ENCODE measurements around the gene REEP3.
"Not testable (repeated sequence)": the region's sequence is repeated elsewhere in the genome, so short reads cannot be mapped to it uniquely, and the experiment has no call there.

The REEP3 gene

GRCh38 chr10:63631991-63632390 is 110.8 kb downstream of the REEP3 start:
- no peak for DNase-seq

GRCh38 chr10:63633677-63634487 is 112.7 kb downstream of the REEP3 start:
- no peak for DNase-seq

GRCh38 chr10:63634488-63635065 is 113.4 kb downstream of the REEP3 start:
- DNase-seq: no peak

- DNase-seq: no peak
These were observed 115.6 kb downstream of the REEP3 start for GRCh38 chr10:63636812-63637211.

GRCh38 chr10:63637901-63638327 is 116.7 kb downstream of the REEP3 start:
- no peak for DNase-seq

GRCh38 chr10:63641366-63641765 is 120.2 kb downstream of the REEP3 start:
- no peak for DNase-seq

- DNase-seq: no peak
These were observed 120.6 kb downstream of the REEP3 start for GRCh38 chr10:63641799-63642198.

- no peak for DNase-seq
These were observed 121.6 kb downstream of the REEP3 start for GRCh38 chr10:63642808-63643207.

GRCh38 chr10:63644418-63645142 is 123.4 kb downstream of the REEP3 start:
- no peak for DNase-seq

GRCh38 chr10:63645195-63645594 is 124.0 kb downstream of the REEP3 start:
- DNase-seq: no peak

GRCh38 chr10:63646491-63646890 is 125.3 kb downstream of the REEP3 start:
- no peak for DNase-seq

GRCh38 chr10:63651864-63652263 is 130.7 kb downstream of the REEP3 start:
- no peak for DNase-seq

- DNase-seq: no peak
These were observed 132.5 kb downstream of the REEP3 start for GRCh38 chr10:63653747-63654146.

GRCh38 chr10:63657761-63658160 is 136.6 kb downstream of the REEP3 start:
- DNase-seq: no peak

GRCh38 chr10:63660941-63661340 is 139.7 kb downstream of the REEP3 start:
- DNase-seq: not testable (repeated sequence)

GRCh38 chr10:63661347-63661746 is 140.1 kb downstream of the REEP3 start:
- no peak for DNase-seq

- no peak for DNase-seq
These were observed 143.2 kb downstream of the REEP3 start for GRCh38 chr10:63664341-63664885.

GRCh38 chr10:63665006-63665580 is 143.9 kb downstream of the REEP3 start:
- not testable (repeated sequence) for DNase-seq

- DNase-seq: no peak
These were observed 144.5 kb downstream of the REEP3 start for GRCh38 chr10:63665670-63666134.

GRCh38 chr10:63666836-63667383 is 145.7 kb downstream of the REEP3 start:
- DNase-seq: no peak

GRCh38 chr10:63667596-63668480 is 146.6 kb downstream of the REEP3 start:
- DNase-seq: no peak

Data from effector CD8-positive, alpha-beta T cell (primary cell).